GM18867 (cell line): ENCODE data around the gene TGFB2.
"Not testable (repeated sequence)": the region's sequence is repeated elsewhere in the genome, so short reads cannot be mapped to it uniquely, and the experiment has no call there.

Source experiments
- ATAC-seq: cut with Tn5 transposase; IDR thresholded peaks from one replicate; pipeline ENCODE4 v1.9.1; 2021; ENCODE audit warnings: mild to moderate bottlenecking, moderate library complexity; ENCODE audit not compliant: unreplicated experiment

The TGFB2 gene

GRCh38 chr1:218344814-218345672 lies at the start of gene TGFB2:
Gene TGFB2 (plus strand): TSS chr1:218345336. CDS start chr1:218346702, 1,366 bp downstream.
- peak; percentile 55 for ATAC-seq

DNA sequence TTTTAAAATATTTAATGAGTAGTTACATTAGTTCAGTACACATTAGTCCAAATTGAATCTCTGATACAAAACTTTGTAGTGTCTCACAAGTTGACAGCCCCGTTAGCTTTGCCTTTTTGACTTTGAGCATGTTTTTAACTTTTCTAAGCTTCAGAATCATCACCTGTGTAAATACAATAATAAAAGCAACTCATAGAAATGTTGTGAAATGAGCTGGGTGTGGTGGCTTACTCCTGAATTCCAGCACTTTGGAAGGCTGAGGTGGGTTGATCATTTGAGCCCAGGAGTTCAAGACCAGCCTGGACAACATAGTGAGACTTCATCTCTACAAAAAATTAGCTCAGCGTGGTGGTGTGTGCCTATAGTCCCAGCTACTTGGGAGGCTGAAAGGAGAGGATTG lies 49.0 kb upstream of the TGFB2 start:
- ATAC-seq, result no peak

DNA sequence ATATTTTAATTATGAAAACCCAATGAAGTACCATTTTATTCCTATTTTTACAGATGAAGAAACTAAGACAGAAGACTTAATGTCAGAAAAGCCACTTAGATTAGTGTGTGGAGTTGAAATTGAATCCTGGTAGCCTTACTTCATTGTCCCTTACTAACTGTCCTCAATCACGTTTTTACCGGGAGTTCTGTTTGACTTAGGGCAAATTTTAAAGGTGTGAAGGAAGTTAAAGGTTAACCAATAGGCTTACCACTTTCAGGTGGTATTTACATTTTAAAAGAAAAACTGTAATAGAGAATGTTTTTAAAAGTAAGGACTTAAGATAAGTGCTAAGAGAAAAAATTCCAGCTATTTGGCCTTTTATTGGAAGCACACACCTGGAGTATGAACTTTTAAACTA lies 47.7 kb upstream of the TGFB2 start:
- no peak for ATAC-seq

GRCh38 chr1:218297867-218298266 lies 47.3 kb upstream of the TGFB2 start:
- ATAC-seq, result no peak

DNA sequence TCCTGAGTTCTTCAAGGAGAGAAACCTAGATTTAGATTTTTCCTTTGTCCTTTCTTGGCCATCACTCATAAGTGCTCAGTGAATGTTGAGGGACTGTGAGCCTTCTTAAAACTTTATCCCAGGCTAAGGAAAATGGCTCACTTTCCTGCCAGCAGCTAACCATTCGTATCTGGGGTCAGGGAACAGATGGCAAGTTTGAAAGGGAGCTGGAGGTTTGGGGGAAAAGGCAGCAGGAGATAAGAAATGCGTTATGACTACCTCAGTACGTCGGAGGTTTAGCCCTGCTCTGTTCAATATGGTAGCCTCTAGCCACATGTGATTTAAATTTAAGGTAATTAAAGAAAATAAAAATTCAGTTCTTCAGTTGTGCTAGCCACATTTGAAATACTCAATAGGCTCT lies 46.7 kb upstream of the TGFB2 start:
- no peak for ATAC-seq

GRCh38 chr1:218299416-218299815 lies 45.7 kb upstream of the TGFB2 start:
- peak; percentile 57 for ATAC-seq

DNA sequence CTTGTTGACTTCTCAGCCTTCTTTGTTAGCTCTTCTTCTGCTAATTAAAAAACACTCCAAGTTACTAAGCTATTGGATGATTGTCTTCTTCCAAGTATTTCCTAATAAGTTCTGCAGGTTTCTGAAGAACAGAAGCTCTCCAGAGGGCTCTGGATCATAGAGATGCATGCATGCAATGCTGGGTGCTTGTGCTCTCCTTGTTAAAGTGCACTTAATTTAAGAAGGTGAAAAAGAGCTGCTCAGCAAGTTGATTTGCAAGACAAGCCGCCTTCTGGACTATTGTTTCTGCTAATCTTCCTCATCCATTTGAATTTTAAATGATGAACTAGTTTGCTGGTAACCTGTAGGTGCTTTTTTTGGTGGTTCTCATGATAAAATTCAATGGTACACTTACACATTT lies 43.9 kb upstream of the TGFB2 start:
- no peak for ATAC-seq

- no peak for ATAC-seq
Measured at GRCh38 chr1:218302155-218302554, 43.0 kb upstream of the TGFB2 start.

GRCh38 chr1:218303176-218303879 lies 41.8 kb upstream of the TGFB2 start:
- ATAC-seq, result no peak

GRCh38 chr1:218304281-218305039 lies 40.7 kb upstream of the TGFB2 start:
- ATAC-seq, result peak; percentile 74

DNA sequence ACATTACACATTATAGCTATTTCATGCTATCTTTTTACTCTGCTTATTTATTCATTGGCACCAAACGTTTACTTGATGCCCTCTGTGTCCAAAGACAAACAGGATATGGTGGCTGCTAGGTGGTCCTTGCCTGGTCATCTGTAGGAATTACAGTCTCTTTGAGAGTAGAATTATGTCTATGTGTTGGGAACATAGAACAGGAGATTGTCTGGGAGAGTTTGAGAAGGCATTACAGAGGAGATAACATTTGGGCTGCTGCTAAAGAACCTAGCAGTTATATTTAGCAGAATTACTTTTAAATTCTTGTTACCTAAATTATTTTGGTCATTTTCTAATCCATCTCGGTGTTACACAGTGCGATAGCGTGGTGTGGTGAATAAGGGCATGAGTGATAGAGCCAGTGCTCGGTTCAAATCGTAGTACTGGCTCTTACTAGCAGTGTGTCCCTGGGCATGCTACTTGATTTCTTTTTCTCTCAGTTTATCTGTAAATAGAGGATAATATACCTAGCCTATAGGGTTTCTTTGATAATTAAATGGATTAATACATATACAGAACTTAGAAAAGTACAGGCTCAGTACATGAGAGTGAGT lies 39.6 kb upstream of the TGFB2 start:
- ATAC-seq, result no peak

GRCh38 chr1:218312509-218312908 lies 32.6 kb upstream of the TGFB2 start:
- no peak for ATAC-seq

DNA sequence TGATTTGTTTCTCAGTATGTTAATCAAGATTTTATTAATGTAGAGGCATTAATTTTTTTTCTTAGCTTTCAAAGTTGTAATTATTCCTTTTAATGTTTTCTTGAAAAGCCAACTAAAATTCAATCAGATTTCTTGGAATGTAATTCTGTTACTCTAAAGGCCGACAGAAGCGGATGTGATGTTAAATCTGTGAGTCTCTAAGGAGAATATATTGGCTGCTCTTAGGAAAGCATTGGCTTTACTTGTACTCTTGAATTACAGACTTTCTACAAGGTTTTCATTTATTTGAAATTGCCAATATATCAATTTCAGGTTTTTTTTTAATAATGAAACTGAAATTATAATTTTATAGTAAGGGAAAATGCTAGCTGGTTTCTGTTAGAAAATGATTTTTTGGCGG lies 30.8 kb upstream of the TGFB2 start:
- no peak for ATAC-seq

- ATAC-seq, result no peak
Measured at GRCh38 chr1:218315638-218316037, 29.5 kb upstream of the TGFB2 start.

GRCh38 chr1:218317061-218317460 lies 28.1 kb upstream of the TGFB2 start:
- no peak for ATAC-seq

- not testable (repeated sequence) for ATAC-seq
Measured at GRCh38 chr1:218320182-218320581, 25.0 kb upstream of the TGFB2 start.

GRCh38 chr1:218322762-218323161 lies 22.4 kb upstream of the TGFB2 start:
- no peak for ATAC-seq

DNA sequence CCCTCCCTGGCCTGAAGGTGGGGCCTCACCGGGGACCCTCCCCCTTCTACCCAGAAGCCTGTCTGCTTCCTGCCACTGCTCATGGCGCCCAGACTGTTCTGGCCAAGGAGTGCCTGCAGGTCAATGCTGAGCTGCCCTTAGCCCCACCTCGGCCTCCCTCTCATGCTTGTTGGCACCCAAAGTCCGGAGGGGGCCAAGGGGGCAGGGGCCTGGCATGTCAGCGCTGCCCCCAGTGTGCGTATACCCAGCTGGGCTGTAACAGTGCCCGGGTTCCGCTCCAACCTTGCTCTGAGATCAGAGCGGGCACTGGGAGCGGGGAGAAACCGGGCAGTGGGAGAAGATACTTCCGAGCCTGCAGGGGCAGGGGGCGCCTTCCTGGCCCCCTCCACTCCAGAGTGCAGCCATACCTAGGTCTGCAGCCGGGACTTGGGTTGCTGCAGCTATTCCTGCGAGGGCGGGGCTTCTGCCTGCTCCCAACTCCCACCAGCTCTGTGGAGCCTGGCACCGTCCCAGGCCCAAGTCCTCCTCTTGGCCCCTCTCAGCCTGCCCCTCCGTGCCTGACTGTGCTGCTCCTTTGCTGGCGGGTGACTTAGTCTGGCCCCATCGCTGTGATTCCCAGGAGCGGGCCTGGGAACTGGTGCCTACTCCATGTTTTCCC lies 21.4 kb upstream of the TGFB2 start:
- ATAC-seq, result no peak

- ATAC-seq, result no peak
Measured at GRCh38 chr1:218324226-218324580, 20.9 kb upstream of the TGFB2 start.

DNA sequence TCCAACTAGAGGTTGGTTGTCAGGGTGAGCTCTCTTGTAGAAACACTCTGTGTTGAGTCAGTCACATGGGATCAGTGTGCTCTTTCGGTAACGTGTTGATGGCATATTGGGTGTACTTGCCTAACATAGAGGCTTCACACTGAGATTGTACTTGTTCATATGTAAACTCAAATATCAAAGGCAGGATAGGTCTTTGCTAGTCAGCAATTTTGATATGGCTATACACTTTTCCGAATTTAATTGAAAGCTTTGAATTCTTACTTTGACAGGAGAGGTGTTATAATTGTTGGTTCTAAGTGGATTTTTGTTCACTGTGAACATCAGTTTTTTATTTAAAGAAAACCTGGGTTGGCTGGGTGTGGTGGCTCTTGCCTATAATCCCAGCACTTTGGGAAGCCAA lies 16.4 kb upstream of the TGFB2 start:
- no peak for ATAC-seq
